Activated CD4-positive, alpha-beta T cell treated with anti-CD3 and anti-CD28 coated beads, Interleukin-2, amount 50 U/mL, for 48 hours (primary cell): Measurements from ENCODE around the gene MED25.

Experiments
- DNase-seq, 2 experiments: peaks; one replicate each; pipeline ENCODE4 v3.0.0-alpha.2; 2020

MED25 gene

GRCh38 chr19:49859682-49860335, 41.7 kb downstream of the MED25 start:
- no peak for DNase-seq

GRCh38 chr19:49860336-49861102, 42.4 kb downstream of the MED25 start:
- DNase-seq = no peak

DNA sequence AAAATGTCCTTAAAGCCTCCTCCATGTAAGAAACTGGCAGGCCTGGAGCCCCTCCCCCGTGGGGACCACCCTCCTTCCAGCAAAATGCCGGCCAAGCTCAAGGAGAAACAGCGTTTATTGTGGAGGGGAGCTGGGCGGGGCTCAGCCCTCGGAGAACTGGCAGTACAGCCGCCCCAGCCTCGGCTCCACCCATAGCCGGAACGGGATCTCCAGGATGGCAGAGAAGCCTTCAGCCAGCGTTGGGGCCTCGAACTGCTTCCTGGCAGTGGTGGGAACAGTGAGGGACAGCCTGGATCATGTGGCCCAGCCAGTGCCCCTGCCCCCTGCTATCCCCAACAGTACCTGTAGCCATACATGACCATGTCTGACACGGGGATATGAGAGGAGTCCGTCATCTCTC, 43.0 kb downstream of the MED25 start:
- DNase-seq = no peak

DNA sequence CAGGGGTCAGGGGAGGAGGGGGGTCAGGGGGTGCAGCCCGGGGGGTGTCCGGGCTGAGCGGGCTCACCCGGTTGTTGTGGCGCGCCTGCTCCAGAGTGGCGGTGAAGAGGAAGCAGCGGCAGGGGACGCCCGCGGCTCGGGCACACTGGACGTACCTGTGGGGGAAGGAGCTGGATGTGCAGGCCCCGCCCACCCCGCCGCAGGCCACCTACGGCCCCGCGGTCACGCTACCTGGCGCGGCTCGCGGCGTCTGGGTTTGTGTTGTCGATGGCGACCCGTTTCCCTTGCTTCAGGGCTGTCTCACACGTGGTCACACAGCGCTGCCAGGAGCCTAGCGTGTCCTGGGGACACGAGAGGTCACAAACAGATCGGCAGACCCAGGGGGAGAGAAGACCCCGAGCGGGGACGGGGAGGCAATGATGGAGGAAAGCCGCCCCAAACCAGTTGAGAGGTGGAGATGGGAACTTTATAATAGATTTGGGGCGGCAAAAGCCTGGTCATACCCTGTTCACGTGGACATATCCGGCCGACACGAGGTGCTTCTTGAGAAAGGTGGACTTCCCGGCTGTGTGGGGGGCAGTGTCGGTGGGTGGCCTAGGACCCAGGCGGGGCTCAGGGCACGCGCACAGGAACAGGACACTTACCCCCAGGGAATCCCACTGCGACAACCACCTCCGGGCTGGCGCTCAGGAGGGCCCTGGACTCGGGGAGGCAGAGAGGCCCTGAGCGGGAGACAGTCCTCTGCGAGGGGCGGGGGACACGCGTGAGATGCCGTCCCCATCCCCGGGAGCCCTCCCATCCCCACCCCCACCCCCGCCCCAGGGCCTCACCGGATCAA, 43.7 kb downstream of the MED25 start:
- DNase-seq = no peak

DNA sequence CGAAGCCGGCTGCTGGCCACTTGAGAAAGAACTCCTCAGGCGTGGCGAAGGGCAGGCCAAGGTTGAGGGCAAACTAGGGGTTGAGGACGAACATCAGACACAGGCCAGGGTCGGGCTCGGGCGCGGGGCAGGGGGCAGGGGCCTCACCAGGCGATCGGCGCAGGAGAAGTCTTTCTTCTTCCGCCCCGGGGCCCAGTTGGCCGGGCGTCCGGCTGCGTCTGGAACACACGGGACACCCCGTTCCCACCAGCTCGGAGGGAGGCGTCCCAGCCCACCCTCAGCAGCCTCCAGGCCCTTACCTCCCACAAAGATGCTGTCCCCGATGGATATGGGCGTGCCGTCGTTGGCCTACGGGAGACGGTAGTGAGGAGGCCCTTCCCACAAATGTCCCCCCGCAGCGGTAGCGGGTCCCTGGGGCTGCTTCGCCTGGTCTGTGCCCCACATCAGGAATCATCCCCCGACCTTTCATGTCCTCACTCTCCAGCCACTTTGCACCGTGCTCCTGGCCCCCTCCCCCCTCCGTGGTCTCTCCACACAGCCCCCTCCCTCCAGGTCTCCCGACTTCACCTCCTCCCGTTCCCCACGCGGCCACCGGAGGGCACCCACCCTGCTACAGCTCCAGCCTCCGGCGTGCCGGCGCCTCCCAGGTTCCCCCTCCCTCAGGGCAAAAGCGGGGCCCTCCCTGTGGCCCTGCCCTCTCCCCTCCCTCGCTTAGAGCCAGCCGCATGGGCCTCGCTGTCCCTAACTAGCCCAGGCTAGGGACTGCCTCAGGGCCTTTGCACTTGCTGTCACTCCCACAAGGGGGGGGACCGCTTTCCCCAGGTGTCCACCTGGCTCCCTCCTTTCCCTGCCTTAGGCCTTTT, 44.5 kb downstream of the MED25 start:
- DNase-seq = no peak

- DNase-seq = no peak
Observed at GRCh38 chr19:49863254-49863934, 45.3 kb downstream of the MED25 start.

DNA sequence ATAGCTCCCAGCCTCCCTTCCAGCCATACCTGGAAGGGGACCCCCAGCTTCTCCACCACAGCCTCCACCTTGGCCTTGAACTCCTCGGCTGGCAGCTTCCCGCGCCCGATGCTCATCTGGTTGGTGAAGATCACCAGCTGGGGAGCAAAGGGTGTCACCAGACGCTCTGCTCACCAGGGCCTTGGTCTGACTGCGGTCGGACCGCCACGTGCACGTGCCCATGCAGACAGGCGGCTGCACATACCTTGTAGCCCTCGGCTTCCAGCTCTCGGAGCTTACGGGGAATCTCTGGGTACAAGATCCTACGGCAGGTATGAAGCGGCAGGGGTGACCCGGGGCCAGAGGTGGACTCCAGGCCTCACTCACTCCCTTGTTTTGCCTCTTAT, 45.8 kb downstream of the MED25 start:
- DNase-seq = no peak

DNA sequence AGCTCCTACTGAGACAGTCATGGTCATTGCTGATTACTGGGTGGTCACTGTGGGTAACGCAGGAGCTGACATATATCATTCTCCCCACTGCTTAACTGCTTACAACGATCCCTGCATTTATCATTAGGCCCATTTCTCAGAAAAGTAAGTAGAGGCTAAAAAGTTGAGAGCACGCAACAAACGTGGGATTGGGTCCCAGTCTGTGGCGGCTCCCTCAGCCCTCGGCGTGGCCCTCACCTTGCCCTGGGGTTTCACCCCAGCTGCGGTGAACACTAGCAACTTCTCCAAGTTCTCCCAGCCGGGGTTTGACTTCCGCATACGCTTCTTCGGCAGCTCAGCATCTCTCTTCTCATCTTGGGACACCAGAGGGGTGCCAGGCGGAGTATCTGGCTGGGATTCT, 46.8 kb downstream of the MED25 start:
- no peak for DNase-seq

DNA sequence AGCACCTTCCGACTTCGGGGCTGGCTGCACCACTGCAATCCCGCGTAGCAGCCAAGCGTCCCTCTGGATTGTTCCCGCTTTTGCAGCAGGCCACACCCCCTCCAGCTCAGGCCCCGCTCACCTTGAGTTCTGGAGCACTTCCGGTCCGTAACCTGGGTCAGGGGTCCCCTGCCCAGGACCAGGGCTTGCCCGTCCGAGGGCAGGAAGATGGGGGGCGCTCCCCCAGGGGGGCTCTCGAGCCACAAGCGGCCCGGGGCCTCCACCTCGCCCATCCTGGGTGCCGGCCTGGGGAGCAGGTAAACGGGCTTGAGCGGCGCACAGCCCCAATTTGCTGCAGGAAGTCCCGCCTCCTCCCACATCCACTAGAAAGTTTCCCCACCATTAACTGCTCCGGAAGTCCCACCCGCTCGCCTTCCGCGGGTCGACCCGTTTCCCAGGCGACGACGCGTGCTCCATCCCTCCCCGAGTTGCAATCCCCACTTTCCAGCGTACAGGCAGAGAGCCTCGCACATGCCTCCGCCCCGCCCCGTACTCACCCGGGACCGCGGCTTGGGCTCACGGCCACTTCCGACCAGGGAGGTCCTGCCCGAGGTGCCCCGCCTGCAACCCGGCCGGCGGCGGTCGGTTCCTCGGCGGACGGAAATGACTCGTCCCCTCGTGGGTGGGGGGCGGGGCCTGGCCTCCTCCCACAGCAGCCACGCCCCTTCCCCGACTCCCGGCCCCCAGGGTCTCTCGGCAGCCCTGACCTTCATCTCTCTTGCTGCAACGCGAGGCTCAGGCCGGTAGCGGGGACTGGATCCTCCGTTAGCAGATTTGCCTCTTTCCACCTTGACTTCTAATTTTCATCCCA, 49.1 kb downstream of the MED25 start, which contains the start of gene PNKP:
TSS of gene PNKP (minus strand) at position 644 of the 850 bp plus-strand sequence. CDS start at position 272, 372 bp downstream.
- peak; percentile 85 to 86 for DNase-seq

- peak in 1 of 2 experiments; percentile 86 for DNase-seq
Observed at GRCh38 chr19:49869009-49869483, 51.0 kb downstream of the MED25 start.

DNA sequence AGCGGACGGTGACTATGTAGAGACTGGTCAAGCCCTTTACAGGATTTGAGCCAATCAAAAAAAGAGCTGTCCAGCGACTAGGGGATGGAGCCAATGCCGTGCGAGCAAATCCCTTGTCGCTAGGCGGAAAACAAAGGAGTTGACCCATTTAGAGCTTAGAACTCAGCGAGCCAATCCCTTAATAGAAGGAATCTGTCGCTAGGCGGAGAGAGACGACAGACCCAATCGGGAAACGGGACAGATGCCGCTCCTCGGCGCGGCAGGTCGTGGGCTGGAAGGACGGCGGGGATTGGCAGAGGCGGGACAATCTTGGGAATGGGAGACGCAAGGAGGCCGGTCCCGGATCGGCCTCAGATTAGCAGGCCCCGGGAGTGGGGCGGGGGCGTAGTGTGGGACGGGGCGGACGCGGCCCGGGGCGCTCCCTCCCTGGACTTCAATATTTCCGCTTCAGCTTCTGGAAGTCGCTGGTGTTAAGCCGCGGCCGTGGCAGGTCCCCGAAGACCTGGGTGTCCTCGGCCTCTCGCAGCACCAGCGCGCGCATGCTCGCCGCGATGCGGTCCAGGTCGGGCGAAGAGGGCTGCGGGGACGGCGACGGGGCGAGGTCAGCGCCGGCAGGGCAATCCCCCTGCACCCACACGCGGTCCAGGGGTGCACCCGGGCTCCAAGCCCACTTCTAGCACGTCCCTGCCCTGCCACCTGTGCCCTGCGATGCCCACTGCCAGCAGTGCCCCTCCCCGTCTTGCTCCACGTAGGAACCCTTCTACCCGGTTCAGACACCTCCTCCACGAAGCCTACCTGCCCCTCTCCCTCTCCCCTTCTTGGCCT, 51.6 kb downstream of the MED25 start:
- DNase-seq = peak; percentile 88 to 93

- no peak for DNase-seq
Observed at GRCh38 chr19:49870309-49870901, 52.3 kb downstream of the MED25 start.

GRCh38 chr19:49871349-49871985, 53.4 kb downstream of the MED25 start:
- DNase-seq = no peak

- no peak for DNase-seq
Observed at GRCh38 chr19:49872245-49873128, 54.4 kb downstream of the MED25 start.

GRCh38 chr19:49873129-49873521, 55.0 kb downstream of the MED25 start:
- DNase-seq = no peak

DNA sequence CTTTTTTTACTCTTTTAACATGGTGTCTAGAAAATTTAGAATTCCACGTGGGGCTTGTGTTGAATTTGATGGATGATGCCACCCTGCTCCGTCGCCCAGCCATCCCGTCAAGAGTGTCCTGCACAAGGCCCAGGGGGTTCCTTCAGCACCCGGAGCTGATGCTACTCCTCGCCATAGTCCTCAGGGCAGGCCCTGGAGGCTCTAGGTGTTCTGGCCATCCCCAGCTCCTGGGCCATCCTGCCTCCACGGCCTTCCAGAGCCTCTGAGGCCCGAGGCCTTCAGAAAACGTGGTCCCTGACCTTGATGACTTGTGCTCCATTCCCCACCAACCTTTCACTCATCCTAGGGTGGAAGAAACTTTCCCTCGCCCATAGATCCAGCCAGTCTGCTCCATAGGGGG, 55.7 kb downstream of the MED25 start:
- no peak for DNase-seq

- no peak for DNase-seq
Observed at GRCh38 chr19:49874503-49875157, 56.5 kb downstream of the MED25 start.
